GM19397 (cell line): ENCODE measurements around the gene PKD2L1.
"Not testable (repeated sequence)": the region's sequence is repeated elsewhere in the genome, so short reads cannot be mapped to it uniquely, and the experiment has no call there.

Experiments used
- ATAC-seq: cut with Tn5 transposase; IDR thresholded peaks from one replicate; pipeline ENCODE4 v1.9.1; 2021; ENCODE audit warnings: mild to moderate bottlenecking, moderate library complexity; ENCODE audit not compliant: unreplicated experiment

Gene PKD2L1

GRCh38 chr10:100287756-100288155, 42.3 kb downstream of the PKD2L1 start:
- ATAC-seq: no peak

DNA sequence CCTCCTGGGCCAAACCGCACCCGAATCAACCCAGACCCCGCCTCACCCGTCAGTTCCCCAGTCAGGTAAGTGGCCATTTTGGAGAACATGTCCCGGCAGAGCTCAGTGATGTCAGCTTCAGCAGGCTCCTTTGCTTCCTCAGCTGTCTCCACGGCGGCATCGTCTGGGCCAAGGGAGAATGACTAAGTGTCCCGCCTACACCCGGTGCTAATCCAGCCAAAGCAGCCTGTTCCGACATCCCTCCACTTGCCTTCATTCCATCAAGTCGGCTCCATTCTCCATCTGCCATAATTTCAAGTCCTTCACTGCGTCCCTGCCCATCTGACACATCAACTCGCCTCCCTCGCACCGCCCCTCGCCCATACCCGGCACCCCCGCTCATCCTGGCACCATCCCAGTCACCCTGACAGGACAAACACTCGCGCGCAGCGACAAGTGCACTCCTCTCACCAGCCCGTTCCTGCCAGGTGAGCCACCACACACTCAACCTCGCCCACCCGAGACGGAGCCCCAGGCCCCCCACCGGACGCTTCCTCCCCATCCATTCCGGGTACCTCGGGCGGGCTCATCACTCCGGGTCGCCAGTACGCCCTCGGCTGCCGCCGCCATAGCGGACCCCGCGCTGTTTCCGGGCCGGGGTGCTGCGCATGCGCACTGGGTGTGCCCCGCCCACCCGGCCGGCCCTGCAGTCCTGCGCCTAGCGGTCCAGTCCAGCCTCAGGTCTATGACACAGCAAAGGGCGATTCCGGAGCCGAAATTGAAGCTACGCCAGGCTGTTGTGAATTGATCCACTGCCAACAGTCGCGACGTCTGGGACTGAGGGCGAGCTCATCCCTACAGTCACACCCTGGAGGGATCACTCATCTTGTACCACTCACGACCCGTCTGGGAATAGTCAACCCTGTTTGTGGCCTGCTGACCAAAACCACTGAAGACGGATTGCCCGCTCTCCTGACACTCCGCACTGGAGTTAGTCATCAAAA, 43.7 kb downstream of the PKD2L1 start, which contains the start of gene BLOC1S2:
TSS of gene BLOC1S2 (minus strand) at position 630 of the 983 bp plus-strand sequence. CDS start at position 609, 21 bp downstream.
- ATAC-seq: peak; percentile 93

- ATAC-seq: not testable (repeated sequence)
Measured at GRCh38 chr10:100285326-100285725, 44.7 kb downstream of the PKD2L1 start.

DNA sequence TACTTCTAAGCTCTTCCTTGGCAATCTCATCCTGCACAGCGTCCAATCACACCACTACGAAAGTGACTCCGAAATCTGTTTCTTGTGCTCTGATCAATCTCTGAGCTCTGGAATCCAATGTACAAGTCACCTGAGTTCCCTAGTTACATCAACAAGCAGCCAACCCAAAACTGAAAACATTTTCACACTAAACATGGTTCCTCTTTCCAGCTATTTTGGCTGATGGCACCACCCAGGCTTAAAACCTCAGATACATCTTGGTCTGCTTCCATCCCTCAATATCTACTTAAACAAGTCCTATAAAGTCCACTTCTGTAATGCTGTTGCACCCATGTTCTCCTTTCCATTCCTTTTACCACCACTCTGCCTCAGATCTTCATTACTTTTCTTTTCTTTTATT, 47.1 kb downstream of the PKD2L1 start:
- ATAC-seq: no peak

- not testable (repeated sequence) for ATAC-seq
Measured at GRCh38 chr10:100276971-100277370, 53.1 kb downstream of the PKD2L1 start.

DNA sequence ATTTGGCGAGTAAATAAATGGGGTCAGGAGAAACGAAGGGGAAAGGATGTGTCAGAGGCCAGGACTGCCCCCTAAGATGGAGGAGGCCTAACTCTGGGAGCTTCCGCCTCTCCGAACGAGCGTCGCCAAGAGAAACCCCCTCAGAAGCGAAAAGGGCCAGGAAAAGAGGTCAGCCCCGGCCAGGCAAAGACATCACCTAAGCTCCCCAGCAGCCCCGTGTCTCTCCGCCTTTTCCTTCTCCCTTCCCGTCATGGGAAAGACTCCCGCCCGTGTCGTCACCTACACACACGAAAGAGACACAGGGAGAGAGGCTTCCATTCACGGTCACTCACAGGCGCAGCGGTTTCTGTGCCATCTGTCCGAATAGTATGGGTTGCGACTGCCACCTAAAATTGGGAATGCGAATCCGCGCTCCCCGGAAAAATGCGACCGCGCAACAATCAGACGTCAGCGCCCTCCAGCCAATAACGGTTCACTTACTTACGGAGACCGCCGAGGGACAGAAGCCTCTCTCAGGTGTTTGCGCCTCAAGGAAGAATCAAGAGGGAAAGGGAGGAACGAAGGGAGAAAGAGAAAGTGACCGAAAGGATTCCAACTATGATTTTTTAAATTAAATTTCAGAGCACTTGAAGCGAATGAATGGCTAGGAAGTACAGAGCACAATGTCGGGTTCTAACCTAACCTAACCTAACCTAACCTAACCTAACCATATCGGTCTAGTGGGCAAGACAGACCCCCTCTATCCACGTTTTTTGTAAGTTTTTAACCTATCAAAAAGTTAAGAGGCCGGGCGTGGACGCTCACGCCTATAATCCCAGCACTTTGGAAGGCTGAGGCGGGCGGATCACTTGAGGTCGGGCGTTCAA, 62.6 kb downstream of the PKD2L1 start, which contains the start of gene CWF19L1:
TSS of gene CWF19L1 (minus strand) at position 400 of the 866 bp plus-strand sequence. CDS start at position 355, 45 bp downstream.
- peak; percentile 60 for ATAC-seq

DNA sequence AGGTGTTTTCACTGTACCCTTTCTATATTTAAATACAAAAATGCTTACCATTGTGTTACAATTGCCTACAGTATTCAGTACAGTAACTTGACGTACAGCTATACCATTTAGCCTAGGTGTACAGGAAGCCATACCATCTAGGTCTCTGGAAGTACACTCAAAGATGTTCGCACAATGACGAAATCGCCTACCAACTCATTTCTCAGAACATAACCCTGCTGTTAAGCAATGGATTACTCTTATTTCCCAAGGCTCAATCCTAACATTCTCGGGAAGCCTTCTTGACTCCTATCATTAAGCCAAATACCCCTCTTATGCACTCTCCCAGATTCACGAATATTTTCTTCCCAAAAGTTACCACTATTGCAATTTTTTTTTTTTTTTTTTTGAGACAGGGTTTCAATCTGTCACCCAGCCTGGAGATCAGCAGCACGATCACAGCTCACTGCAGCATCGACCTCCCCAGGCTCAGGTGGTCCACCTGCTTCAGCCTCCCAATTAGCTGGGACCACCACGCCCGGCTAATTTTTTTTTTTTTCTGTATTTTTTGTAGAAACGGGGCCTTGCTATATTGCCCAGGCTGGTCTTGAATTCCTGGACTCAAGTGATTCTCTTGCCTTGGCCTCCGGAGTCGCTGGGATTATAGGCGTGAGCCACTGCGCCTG, 64.1 kb downstream of the PKD2L1 start:
- no peak for ATAC-seq

- no peak for ATAC-seq
Measured at GRCh38 chr10:100254191-100254590, 75.8 kb downstream of the PKD2L1 start.

GRCh38 chr10:100253041-100253440, 77.0 kb downstream of the PKD2L1 start:
- ATAC-seq: no peak

DNA sequence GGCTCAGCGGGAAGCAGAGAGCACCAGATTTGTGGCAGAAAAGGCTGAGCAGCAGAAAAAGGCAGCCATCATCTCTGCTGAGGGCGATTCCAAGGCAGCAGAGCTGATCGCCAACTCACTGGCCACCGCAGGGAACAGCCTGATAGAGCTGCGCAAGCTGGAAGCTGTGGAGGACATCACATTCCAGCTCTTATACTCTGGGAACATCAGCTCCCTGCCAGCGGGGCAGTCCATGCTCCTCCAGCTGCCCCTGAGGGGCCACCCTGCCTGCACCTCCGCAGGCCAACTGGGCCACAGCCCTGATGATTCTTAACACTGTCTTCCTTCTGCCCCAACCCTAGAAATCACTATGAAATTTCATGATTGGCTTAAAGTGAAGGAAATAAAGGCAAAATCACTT, 81.2 kb downstream of the PKD2L1 start:
- no peak for ATAC-seq

DNA sequence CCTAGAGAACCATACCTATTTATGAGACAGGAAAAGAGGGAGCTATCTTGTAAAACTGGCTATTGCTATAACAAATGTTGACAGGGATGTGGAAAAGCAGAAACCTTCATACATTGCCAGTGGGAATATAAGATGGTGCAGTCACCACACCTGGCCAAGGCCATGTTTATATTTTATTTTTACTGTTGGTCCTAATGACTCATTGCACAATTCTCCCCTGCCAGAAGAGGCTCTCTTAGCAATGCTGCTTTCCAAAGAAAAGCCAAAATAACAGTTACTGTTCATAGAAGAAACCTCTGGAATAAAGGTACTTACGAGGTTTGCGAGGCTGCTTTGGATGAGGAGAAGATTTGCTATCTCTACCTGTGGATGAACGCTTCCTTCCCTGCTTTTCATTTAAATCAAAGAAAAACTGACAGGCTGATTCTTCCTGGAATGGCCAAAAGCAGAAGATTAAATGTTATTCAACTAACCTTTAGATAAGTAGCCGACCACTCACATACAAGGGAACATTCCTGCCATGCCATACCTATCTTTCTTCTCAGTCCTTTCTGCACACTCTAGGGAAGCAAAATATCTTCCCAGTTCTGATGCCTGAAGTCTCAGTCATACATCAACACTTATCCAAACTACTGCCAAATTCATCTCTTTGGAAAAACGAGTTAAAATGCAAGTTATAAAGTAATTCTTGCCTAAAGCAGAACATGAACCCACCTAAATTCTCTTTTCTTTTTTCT, 84.4 kb downstream of the PKD2L1 start:
- no peak for ATAC-seq

- no peak for ATAC-seq
Measured at GRCh38 chr10:100239851-100240250, 90.2 kb downstream of the PKD2L1 start.

GRCh38 chr10:100238429-100238828, 91.6 kb downstream of the PKD2L1 start:
- ATAC-seq: no peak
